ENCODE measurements around the gene ACSM2A.

DNA sequence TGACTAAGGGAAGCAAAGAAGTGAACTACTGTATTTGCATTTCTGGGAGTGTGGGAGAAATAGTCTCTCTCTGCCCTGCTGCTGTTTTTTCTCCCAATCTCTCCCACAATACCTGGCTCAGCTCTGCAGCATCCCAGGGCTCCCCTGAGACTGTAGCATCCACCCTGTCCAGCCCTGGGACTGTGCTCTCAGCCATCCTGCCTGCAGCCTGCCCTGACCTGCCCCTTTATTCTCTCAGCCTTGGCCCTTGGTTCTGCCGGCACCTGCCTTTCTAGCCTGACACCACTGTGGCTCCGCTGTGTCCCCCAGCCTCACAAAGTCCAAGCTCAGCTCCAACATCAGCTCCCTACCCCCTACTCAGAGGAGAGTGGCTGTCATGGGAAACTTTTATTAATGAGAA is 48.7 kb upstream of the ACSM2A start:
- TF ChIP-seq, protein P1, sequence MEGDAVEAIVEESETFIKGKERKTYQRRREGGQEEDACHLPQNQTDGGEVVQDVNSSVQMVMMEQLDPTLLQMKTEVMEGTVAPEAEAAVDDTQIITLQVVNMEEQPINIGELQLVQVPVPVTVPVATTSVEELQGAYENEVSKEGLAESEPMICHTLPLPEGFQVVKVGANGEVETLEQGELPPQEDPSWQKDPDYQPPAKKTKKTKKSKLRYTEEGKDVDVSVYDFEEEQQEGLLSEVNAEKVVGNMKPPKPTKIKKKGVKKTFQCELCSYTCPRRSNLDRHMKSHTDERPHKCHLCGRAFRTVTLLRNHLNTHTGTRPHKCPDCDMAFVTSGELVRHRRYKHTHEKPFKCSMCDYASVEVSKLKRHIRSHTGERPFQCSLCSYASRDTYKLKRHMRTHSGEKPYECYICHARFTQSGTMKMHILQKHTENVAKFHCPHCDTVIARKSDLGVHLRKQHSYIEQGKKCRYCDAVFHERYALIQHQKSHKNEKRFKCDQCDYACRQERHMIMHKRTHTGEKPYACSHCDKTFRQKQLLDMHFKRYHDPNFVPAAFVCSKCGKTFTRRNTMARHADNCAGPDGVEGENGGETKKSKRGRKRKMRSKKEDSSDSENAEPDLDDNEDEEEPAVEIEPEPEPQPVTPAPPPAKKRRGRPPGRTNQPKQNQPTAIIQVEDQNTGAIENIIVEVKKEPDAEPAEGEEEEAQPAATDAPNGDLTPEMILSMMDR (conservative IDR thresholded peaks at IDR 0.05; ENCODE audit: low read depth, low read length): no peak
- TF ChIP-seq EZH2 (IDR thresholded peaks at IDR 0.05; ENCODE audit: low read length, unreplicated experiment): no peak
